Stimulated activated CD4-positive, alpha-beta T cell treated with anti-CD3 and anti-CD28 coated beads, TNF-alpha, amount 100 ng/mL, for 1 hour (primary cell): ENCODE measurements around the gene C1orf52.
"Not testable (repeated sequence)": the region's sequence is repeated elsewhere in the genome, so short reads cannot be mapped to it uniquely, and the experiment has no call there.

Experiments
- DNase-seq, 3 donors: peaks; one replicate each; pipeline ENCODE4 v3.0.0-alpha.2; 2020; ENCODE audit warnings: low read depth in 3 of 3, low spot score in 1 of 3

C1orf52 gene

DNA sequence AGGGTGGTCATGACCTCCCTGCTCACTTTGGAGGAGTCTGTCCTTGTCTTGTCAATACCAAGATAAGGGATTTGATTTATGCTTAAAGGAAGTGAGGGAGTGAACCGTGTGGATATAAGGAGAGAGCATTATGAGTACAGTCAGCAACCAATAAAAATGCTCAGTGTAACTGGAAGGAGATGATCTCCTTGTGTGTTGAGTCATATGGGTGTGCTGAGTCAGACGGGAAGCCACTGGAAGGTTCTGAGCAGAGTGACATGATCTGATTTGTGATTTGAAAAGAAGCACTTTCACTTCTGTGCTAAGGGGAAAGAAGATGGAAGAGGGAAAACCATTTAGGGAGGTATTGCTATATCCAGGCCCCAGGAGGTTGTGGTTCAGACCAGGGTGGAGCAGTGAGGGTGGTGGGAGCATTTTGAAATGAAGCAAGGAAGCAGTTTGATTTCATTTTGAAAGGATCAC, 19.4 kb upstream of the C1orf52 start:
- DNase-seq, result no peak

DNA sequence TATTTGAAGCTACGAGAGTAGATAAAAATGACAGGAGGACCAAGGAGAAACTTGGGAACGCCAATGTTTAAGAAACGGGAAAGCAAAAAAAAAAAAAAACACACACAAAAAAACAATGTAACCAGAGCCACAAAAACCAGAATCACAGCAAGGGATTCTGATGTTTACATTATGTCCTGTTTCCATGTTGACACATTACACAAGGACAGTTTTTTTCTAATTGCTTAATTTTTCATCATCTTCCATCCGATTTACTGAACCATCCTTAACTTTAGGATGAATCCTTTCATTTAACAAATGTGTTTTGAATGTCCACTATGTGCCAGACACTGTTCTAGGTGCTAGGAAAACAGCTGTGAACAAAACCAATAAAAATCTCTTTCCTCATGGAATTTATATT, 18.3 kb upstream of the C1orf52 start:
- no peak for DNase-seq

DNA sequence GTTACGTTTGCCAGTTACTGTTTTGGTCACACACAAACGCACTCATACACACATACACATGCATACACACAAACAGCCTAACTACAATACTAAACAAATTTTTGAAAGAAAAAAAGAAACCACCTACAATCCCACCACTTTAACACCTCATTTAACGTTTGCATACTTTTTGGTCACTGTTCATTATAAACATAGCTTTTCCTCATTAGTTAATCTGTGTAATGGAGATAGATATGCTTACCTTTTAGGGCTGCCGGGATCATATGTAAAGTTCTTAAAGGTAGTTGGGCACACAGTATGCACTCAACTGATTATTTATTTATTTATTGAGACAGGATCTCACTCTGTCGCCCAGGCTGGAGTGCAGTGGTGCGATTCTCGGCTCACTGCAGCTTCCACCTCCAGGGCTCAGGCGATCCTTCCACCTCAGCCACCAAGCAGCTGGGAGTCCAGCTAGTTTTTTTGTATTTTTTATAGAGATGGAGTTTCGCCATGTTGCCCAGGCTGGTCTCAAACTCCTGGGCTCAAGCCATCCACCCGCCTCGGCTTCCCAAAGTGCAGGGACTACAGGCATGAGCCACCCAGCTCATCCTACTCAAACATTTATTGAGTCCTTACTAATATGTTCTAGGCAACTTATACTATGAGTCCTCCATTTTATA, 17.6 kb upstream of the C1orf52 start:
- DNase-seq, result no peak

DNA sequence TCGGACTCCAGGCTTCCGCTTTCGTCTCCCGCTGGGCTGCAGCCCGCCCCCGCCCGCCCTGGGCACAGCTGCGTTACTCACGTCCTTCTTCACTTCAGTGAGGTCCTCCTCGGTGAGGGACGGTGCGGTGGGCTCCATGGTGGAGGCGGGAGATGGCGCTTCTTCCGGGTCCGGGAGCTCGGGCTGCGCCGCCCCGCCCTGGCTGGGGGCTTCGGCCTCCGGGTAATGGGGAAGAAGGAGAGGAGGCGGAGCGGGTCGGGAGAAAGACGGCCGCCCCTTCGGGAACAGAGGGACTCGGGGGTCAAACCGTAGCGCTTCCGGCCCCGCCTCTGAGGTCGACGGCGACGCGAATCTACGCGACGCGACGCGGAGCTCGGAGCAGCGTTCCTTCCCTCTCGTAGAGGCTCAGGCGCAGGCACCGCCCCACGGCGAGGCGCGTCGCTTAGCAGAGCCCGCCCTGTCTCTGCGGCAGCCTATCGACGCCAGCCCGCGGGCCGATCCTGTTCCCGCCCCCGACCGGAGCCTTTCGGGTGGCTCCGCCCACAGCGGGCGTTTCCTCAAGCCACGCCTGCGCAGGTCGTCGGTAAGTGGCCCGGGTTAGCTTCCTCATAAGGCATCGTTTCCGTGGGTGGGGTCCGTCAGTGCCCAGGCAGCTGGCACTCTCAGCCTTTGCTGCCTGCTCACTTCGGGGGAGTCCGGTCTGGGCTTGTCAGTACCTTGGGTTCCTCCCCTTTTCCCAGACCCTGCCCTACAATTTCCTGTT, 16.9 kb upstream of the C1orf52 start, which contains the start of gene BCL10:
BCL10 (minus strand) TSS at position 418 of the 763 bp plus-strand sequence; CDS start at position 138, 280 bp downstream.
- DNase-seq, result peak; percentile 93 to 95 (median 94)

DNA sequence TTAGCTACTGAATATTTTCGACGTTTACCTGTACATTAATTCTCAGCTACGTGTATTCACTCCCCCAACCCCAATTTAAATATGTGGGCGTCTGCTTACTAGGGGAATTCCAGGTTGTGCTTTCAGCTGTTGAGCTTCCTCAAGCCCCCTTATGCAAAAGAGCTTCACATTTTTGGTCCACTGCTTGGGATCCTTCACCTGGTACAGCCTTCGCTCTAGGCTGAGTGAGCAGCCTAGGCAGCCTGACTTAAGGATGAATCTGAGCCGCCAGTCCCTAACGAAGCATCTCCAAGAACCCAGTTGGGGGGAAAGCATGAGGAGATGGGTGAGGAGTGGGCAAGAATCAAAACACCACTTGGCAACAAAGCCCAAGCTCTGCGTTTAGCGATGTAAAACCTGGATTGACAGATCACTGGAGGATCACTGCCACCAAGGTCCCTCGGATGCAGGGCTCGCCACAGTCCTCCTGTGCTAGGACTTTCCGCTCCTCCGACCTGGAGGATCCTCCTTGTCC, 16.3 kb upstream of the C1orf52 start:
- DNase-seq, result no peak

DNA sequence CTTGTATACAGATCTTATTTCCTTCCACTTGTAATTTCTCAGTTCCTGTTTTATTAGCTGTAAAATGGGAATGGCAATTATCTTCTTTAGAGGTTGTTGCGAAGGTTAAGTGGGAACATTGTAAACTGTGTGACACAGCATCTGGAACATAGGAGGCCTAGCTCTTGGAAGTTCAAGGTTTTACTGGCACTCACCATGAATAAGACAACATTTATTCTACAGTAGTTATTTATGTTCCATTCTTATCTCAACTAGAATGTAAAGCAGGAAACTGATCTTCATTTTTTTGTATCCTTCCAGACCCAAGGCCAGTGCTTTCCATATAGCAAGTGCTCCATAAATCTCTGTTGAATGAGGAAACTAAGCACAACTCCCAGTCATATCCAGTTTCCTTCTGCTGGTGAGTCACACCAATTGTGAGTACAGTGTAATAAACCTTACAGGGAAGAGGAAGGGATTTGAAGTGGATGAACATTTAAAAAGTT, 15.5 kb upstream of the C1orf52 start:
- no peak for DNase-seq

DNA sequence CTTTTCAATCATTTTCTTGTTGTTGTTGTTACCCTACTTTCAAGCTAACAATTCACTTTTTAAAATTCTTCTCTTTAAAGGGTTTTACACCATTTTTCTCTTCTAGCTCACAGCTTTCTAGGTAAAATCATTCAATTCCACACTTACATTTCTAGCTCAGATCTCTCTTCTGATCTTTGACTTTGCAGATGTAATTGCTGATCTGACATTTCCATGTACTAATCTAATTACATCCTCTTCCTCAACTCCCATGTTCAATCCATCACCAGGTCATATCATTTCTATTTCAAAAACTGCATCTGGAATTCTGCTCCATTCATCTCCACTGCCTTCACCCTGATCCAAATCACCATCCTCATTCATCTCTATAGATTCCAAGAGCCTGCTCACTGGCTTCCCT, 13.9 kb upstream of the C1orf52 start:
- no peak for DNase-seq

DNA sequence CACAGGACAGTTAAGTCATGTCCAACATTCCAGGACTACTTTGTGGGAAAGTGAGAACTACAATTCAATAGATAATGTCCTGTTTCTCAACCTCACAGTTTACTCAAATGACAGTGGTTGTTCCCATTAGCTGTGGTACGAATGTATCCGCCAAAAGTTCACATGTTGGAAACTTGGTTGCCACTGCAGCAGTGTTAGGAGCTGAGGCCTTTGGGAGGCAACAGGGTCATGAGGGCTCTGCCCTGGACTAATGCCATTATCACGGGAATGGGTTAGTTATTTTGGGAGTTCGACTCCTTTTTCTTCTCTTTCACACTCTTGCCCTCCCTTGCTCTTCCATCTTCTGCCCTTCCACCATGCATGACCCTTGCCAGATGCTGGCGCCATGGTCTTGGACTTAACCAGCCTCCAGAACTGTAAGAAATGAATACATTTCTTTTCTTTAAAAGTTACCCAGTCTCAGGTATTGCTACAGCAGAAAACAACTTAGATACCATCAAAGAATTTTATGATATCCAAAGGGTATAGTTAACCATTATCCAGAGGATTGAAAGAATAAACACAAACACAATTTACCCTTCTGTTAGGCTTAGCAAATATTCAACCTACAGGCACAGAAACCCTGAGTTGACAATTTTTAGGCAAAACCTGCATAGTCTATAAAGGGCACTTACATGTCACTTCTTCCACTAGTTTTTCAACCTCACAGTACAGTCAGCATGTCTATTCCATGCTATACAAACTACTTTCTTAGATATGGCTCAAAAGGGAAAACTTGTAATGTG, 9.5 kb upstream of the C1orf52 start:
- no peak for DNase-seq

DNA sequence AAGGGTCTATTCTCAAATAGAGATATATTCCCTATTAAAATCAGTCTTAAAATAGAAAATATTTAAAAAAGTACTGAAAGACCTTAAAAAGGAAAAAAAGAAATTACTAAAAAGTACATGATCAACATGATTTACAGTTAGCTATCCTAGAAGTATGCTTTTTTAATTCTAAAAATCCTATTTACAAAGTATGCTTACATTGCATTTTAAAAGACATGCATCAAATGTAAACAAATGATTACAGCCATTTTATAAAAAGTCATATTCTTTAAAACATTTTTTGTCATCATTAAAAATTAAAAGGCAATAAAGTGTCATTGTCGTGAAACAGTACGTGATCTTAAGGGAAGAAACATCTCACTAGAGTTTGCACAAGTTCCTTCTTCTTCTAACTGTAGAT, 7.9 kb upstream of the C1orf52 start:
- DNase-seq, result no peak

DNA sequence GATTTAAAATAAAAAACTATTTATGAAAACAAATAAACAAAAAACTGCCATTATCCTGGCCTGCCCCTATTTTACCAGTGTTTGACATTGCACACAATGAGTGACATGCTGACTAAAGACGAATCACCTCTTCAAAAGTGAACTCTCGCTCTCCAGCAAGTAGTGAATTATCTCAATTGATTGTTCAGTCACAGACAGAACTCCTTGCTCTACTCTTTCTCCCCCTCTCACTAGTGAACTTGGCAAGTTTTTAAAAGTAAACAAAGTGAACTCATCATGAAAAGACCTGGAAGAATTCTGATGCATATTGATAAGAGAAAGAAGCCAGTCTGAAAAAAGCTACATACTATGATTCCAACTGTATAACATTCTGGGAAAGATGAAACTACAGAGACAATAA, 4.7 kb upstream of the C1orf52 start:
- DNase-seq, result no peak

DNA sequence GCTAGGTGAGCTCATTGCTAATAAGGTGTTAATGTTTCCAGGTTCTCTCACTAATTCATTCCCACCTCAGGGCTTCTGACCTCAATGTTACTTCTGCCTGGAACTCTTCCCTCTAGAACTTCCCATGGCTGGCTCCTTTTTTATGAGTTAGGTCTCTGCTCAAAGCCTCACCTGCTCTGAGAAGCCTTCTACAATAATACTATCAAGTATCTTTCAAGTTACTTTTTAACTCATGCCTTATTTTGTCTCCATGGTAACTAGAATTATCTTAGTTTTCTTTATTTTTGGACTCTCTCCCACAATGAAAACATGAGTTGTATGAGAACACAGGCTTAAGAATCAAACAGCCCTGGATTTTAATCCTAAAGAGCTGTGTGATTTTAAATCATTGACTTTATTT, 3.5 kb upstream of the C1orf52 start:
- DNase-seq, result no peak

DNA sequence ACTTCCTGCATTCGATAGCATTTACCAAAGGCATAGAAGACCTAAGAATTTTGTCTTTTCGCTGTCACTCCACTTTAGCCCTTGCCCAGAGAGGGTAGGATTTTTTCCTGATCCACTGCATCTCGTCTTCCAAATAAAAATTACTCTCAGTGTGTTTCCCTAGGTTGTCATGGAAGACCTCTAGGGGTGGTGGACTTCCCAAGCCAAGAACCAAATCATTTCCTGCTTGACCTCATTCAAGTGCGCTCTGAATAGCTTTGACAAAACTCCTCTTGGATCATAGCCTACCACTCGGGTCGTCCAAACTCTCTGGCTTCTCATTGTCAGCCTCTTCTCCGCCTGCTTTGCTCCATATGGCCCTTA, 431 bp upstream of the C1orf52 start:
- no peak for DNase-seq

DNA sequence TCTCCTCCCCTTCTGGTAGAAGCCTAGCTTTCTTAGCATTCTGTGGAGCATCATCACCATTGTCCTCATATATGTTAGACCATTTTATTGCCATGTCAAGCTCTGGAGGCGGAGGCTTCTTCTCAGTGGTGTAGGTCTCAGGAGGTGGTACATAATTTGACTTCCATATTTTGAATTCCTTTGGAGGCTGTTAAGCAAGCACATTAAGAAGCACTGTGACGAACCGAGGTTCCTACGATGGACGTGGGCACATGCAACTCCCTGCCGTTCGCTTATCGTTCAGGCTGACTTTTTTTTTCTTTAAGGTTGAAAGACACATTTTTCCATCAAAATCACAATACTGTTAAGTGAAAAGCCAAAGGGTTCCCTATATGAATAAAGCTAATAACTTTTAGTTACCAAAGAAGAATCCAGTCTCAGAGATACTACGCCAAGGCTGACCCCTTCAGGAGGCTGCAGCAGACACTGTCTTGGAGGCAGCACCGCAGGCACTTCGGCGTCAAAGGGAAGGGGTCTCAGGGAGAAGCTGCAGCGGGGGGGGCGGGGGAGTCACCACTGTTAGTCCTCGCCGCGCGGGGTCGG, 835 bp downstream of the C1orf52 start:
- no peak for DNase-seq

DNA sequence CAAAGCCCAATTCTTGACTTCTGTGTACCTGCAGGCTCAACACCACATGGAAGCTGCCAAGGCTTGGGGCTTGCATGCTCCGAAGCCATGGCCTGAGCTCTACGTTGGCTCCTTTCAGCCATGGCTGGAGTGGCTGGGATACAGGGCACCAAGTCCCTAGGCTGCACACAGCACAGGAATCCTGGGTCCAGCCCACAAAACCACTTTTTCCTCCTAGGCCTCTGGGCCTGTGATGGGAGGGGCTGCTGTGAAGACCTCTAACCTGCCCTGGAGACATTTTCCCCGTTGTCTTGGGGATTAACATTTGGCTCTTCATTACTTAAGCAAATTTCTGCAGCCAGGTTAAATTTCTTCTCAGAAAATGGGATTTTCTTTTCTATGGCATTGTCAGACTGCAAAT, 10.4 kb downstream of the C1orf52 start:
- DNase-seq, result not testable (repeated sequence)

DNA sequence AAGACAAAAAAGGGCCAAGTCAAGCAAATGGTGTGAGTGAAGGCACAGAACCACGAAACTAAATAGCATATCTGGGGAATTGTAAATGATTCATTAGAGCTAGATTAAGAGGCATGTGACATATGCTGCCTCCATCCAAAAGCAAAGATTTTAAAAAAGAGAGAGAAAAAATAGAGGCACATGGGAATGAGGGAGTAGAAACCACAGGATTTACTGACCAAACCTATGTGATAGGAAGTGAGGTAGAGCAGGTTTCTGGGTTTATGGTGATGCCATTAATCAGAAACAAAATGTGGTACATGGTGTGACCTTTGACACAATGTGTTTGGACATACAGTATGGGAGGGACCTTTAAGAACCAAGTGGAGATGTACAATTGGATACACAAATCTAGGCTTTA, 13.6 kb downstream of the C1orf52 start:
- no peak for DNase-seq

DNA sequence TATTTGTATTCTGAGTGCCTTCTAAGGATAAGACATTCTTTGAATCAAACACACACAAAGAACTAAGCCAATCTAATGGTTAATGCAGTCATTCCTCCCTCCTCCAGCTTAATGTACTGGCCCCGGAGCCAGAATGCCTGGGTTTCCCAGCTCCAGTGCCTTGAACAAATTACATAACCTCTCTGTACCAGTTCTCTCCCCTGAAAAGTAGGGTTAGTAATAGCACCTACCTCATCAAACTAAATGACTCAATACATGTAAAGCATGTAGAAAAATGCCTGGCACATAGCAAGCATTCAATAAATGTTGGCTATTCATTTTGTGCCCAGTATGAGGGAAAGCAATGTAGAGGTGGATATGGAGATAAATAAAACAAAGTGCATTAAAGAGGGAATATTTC, 14.0 kb downstream of the C1orf52 start:
- DNase-seq, result no peak

DNA sequence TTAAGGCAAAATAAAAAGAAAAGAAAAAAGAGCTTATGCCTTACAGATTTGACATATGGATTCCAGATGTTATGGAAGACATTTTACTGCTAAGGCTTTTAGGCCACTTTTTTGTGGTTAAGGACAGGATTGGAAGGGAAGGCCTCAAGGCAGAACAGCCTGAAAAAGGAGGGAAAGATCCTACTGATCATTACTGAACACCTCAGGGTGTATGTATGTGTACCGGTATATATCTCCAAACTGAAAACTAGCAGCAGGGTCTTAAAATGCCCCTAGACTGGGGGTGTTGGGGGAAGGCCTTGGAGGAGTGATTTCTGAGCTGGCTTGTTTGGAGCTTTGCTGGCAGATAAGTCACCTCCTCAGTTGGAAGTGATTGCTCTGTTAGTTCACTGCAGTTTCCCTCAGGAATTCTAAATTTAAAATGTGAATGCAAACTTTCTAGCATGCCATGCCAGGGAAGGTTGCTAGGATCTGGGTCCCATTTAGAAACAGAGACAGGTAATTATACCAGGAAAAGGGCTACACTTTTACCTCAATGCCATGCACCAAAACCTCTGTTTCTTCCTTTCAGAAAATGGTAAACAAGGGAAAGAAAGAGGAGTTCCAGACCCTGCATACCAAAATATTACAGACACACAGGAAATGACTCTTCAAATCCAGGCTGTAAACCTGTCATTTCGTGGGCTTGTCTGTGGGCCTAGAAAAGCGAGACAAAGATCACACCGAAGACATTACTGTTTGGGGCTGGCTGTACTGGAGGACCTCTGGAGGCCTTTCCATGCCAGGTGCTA, 15.0 kb downstream of the C1orf52 start:
- no peak for DNase-seq

DNA sequence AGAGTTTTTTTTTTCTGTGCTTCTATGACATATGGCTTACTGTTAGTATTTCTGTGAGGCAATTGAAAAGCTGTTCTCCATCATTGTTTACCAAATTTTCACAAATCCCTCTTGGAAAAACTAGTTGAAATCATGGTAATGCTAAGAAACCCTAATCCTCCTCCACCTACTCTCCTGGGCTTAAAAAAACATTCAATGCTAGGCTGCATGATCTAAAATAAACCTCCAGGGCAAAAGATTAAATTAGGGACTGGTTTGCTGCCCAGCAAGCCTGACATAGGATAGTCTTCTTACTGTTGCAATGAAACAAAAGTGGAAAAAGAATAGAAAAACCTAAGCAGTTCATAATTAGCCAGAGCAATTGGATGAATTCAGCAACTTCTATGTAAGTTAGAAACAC, 16.1 kb downstream of the C1orf52 start:
- no peak for DNase-seq

DNA sequence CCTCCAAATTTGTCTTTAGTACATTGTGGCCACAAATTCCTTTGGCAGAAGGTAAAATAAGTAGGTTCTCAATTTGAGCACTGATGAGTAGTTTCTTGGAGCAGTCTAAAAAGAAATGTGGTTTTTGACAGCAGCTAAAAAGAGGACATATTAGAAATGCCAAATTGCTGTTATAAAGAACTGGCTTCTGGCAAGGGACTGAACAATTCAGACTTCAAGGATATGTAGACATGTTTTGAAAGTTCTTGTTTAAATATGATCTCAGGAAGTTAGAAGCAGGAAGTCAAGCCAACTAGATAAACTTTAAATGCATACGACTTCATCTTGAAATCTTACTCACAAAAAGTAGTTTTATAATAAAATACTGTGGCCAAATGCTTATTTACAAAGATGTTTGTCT, 18.8 kb downstream of the C1orf52 start:
- DNase-seq, result no peak

DNA sequence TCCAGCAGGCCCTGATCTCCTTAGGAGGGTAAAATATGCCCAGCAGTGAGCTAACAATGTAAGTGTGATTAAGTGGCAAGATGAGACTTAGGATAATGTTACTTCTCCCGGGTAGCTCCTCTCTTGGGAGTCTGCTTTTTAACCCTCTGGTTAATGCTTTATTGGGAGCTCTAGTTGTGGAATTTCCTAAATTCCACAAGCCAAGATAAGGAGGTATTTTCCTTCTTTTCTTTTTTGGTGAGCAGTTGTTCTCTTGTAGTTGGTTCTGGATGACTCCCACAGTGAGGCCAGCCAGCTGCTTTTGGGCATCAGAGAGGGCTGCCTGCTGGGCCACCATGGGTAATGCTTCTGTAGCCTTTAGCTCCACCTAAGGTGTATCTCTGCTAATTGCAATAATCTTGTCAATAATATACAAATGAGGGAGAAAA, 19.3 kb downstream of the C1orf52 start:
- no peak for DNase-seq
